NK-92 treated with Interleukin-12 subunit alpha and Interleukin-12 subunit beta, amount 100 ng/mL, for 24 hours (cell line): Measurements from ENCODE around the gene ZNF66.
"Not testable (repeated sequence)": the region's sequence is repeated elsewhere in the genome, so short reads cannot be mapped to it uniquely, and the experiment has no call there.

Source experiments
- DNase-seq: peaks from one replicate; lab custom pipeline; 2025; lab: John Stamatoyannopoulos, UW

The ZNF66 gene

GRCh38 chr19:20776083-20777076 lies at the start of gene ZNF66:
Gene ZNF66, plus strand, starts transcription at chr19:20776304. Its CDS starts 144 bp downstream, at chr19:20776448.
- no peak for DNase-seq

- DNase-seq, result not testable (repeated sequence)
These were observed 25.9 kb upstream of the ZNF66 start for GRCh38 chr19:20750169-20750568.

DNA sequence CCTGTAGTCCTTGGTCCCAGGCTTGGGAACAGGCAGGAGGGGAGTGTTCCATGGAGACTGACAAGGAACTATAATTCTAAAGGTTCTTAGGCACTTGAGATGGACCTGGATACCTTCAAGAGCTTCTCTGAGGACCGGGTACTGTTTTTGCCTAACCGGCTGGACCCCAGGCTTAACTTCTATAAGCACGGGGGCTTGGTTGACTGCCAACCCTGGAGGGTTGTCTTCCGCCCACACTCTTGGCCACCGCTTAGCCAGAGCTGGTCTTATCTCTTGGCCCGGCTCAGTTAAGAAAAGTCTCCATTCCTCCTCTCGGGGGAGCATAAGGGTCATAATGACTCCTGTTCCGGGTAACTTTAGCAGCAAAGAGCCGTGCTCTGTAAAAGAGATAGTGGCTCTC lies 23.8 kb upstream of the ZNF66 start:
- DNase-seq, result not testable (repeated sequence)

DNA sequence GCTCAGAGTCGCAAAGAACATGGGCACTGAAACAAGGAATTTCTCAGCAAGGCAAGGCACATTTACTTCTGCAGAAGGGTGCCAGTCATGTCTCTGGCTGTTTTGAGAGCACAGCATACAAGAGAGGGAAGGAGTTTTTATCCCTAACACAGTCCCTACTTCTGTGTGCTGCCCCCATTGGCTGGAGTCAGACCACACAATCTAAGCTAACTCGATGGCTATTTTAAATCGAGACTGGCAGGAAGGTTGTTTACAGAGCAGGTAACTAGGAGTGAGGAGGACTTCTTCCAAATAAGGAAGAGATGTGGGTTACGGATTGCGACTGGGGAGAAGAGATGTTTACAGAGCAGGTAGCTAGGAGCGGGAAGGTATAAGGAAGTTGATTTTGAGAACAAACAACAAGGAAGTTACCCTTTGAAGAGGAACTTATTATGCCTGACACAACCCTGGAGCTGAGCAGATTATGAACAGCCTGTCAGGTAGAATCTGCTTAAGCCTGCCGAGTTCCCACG lies 6.8 kb upstream of the ZNF66 start:
- not testable (repeated sequence) for DNase-seq

DNA sequence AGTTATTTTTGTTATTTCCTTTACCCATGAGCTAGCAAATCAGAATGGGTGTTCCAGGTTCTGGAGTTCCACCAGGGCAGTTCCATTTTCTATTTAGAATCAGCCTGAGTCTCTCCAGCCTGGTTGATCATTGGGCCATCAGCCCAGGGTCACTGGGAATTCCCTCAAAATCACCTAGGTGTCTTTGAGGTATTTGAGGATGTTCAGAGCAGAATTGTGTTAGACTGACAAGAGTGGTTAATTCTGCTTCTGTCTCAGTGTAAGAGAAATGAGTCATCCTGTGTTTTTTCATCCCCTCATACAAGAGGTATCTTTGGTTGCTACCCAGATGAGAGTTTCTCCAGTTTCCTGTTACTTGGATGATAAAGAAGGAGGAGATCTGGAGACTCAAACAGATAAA lies 11.7 kb downstream of the ZNF66 start:
- no peak for DNase-seq

DNA sequence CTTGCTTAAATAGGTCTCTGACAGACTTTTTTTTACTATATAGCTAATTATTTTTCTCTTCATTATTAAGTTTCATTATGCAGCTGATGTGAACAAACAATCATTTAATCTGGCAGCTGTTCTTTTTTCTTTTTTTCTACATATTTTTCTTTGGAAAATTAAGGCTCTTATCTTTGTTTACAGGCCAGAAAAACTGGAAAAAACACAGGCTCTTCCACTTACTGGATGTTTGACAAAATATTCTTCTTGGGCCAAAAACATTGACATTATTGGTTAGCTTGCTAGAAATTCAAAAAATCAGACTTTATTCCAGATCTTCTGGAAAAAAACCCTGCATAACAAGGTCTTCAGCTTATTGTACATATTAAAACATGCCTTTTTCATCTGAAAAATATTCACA lies 15.7 kb downstream of the ZNF66 start:
- DNase-seq, result no peak

DNA sequence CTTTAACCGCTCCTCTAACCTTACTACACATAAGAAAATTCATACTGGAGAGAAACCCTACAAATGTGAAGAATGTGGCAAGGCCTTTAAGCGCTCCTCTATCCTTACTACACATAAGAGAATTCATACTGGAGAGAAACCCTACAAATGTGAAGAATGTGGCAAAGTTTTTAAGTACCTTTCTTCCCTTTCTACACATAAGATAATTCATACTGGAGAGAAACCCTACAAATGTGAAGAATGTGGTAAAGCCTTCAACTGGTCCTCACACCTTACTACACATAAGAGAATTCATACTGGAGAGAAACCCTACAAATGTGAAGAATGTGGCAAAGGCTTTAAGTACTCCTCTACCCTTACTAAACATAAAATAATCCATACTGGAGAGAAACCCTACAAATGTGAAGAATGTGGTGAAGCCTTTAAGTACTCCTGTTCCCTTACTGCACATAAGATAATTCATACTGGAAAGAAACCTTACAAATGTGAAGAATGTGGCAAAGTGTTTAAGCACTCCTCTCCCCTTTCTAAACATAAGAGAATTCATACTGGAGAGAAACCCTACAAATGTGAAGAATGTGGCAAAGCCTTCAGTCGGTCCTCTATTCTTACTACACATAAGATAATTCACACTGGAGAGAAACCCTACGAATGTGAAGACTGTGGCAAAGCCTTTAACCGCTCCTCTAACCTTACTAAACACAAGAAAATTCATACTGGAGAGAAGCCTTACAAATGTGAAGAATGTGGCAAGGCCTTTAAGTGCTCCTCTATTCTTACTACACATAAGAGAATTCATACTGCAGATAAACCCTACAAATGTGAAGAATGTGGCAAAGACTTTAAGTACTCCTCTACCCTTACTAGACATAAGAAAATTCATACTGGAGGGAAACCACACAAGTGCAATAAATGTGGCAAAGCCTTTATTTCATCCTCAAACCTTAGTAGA lies 30.5 kb downstream of the ZNF66 start:
- not testable (repeated sequence) for DNase-seq

DNA sequence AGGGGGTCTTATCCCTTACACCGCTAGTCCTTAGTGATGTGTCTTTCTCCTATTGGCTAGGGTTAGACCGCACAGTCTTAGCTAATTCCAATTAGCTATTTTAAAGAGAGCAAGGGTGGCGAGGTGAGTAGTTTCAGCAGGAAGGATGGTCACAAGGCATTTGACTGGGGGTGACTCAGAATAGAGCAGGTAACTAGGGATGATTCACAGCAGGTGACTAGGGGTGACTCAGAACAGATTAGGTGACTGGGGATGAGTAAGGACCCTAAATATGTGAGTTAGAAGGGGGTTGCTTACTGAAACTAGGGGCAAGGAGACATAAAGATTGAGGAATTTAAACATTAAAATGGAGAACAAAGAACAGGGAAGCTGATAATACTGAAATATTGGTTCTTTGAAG lies 64.3 kb downstream of the ZNF66 start:
- DNase-seq, result no peak
